ENCODE results near the gene C12orf56.
"Not testable (repeated sequence)": the region's sequence is repeated elsewhere in the genome, so short reads cannot be mapped to it uniquely, and the experiment has no call there.

C12orf56 gene

DNA sequence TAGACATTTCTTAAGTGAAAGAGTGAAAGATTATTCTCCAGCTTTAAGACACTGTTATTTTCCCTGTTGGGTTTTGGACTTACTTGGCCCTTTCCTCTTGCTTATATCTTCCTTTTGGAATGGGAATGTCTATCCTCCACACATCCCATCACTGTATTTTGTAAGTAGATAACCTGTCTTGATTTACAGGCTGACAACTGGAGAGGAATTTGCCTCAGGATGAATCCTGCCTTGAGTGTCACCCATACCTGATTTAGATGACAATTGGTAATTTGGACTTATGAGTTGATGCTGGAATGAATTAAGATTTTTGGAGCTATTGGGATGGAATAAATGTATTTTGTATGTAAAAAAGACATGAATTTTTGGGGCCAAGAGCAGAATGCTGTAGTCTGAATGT lies 94.3 kb downstream of the C12orf56 start:
- no peak for DNase-seq

DNA sequence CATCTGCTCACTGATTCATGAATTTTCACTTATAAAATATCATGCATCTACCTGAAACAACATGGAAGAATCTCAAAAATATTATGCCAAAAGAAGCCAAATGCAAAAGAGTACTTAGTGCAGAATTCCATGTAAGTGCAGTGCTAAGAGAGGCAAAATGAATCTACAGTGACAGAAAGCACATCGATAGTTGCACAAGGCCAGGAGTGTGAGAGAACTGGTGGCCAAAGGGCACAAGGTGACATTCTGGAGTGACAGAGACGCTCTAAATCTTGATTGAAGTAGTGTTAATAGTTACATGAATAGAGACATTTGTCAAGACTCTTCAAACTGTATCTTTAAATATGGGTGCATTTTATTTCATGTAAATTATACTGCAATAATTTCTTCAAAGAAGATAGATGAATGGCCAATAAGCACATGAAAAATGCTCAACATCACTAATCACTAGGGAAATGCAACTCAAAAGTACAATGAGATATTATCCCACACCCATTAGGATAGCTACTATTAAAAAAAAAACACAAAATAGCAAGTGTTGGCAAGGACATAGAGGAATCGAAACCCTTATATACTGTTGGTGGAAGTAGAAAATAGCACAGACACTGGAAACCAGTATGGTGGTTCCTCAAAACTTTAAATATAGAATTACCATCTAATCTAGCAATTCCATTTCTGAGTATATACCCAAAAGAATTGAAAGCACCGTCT lies 96.7 kb downstream of the C12orf56 start:
- DNase-seq = no peak

DNA sequence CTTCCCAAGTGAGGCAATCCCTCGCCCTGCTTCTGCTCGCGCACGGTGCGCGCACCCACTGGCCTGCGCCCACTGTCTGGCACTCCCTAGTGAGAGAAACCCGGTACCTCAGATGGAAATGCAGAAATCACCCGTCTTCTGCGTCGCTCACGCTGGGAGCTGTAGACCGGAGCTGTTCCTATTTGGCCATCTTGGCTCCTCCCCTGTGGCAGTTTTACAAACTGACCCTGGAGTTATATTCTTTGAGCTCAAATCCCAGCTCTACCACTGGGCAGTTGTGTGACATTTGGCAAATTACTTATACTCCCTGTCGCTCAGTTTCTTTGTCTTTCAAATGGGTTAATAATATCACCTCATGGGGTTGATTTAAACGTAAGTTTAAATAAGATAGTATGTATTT lies 97.4 kb downstream of the C12orf56 start:
- DNase-seq = not testable (repeated sequence)

DNA sequence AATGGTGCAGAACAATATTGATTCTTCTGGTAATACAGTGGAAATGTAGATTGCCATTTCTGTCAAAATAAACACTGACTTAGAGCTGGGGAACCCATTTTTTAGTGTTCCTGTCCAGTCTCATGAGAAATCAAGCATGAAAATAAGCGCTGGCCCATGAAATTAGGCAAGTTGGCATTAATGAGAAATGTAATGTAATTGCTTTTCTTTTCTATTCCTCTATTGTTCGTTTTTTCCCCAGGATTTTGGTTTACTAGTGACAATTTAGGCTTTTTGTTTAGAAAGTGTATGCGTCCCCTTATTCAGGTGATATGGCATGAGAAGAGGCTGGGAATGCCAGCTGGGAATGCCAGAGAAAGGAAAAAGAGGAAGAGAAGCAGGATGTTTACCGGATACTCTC lies 104.0 kb downstream of the C12orf56 start:
- DNase-seq = no peak

DNA sequence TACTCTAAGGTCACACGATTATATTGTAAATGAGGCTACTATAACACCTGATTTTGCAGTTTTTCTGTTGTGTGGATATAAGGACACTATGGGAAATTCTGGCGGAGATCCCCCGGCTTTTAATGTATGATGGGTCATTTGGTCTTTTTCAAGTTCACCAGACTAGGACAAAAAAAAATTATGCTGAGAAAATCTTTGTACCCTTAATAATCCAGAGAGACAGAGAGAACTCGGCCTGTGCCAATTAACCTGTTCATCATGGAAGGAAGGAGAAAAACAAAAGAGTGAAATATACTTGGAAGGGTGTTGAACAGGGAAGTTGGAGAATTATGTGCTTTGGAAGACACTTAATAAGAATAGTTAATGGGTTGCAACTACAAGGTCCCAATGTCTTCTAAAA lies 106.3 kb downstream of the C12orf56 start:
- no peak for DNase-seq

DNA sequence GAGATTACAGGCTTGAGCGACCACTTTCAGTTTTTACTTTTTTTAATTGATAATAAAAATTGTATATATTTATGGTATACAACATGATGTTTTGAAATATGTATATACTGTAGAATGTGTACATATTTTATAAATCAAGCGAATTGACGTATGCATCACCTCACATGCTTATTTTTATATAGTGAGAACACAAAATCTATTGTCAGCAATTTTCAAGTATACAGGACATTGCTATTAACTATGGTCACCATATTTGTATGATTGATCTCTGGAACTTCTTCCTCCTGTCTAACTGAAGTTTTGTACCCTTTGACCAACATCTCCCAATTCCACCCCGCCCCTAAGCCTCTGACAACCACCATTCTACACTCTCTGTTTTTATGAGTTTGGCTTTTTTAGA lies 112.1 kb downstream of the C12orf56 start:
- DNase-seq = no peak

DNA sequence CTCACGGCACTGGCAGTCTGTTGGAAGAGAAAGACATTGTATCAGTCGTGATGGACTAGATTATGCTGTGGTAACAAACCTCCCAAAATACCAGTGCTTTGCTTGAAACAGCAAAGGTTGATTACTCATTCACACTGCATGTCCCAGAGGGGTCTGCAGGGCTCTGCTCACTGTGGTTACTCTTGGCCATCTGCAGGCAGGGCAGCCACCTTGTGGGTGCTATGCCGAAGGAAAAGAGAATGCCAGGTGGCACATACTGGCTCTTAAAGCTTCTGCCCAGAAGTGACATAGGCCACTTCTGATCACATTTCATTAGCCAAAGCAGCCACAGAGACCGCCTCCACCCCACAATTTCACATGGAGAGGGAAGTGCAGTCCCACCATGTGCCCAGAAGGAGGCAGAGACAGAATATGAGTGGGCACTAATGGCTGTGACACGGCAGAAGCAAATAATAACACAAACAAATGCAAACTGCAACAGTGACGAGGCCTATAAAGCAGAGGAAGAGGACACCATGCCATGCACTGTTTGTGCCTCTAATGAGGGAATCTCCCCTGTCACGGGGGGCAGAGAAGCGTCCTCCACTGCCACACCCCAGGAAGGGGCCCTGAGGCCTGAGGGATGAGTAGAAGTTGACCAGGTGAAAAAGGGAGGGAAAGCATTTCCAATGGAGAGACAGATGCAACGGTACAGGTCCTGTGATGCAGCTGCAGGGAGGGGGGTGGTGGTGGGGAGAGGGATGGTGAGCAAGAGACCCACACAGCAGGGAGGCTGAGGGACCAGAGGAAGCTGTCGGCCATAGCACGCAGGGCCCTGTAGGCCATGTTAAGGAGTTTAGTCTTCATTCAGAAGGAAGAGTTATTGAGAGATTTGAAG lies 116.8 kb downstream of the C12orf56 start:
- no peak for DNase-seq

DNA sequence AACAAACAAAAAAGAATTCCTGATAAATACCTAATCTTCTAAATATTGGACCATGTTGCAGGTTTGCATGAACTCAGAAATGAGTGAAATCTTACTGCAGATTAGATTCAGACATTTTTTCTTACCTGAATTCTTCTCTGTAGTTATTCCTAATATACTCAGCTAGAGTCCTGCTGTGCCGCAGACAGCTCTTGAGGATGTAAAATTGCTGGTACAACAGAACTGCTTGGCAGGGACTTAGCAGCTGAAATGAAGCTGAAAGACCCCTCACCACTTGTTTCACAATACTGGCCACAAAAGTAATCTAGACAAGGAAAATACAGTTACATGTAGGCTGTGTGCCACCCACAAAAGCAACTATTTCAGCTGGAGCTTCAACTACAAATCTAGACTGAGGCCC lies 120.1 kb downstream of the C12orf56 start:
- no peak for DNase-seq

DNA sequence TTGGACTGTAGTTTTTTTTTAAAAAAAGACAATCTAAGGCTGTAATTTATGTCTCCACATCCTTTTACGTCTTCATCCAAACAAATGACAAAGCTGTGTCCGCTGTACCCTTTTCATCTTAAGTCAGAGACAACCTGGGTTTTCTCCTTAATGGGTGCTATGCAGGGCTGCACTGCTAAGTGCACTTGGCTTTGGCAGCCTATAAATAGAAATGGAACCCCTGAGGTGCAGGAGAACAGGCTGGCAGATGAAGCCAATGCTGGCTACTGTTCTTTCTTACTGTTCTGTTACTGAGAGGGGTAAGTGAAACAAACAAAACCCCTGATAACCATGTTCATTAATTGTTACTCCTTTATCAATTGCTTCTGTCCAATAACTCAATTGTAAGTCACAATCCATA lies 121.4 kb downstream of the C12orf56 start:
- no peak for DNase-seq

DNA sequence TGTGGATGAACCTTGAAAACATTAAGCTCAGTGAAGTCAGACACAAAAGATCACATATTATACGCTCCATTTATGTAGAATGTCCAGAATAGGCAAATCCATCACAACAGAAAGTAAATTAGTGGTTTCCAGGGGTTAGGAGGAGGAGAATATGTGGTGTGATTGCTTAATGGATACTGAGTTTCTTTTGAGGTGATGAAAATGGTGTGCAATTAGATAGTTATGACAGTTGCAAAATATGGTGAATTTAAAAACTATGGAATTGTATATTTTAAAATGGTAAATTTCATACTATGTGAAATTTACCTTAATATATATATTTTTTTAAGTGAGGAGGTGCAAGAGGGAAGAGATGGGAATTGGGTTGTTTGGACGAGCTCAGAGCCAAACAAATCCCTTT lies 122.1 kb downstream of the C12orf56 start:
- no peak for DNase-seq

DNA sequence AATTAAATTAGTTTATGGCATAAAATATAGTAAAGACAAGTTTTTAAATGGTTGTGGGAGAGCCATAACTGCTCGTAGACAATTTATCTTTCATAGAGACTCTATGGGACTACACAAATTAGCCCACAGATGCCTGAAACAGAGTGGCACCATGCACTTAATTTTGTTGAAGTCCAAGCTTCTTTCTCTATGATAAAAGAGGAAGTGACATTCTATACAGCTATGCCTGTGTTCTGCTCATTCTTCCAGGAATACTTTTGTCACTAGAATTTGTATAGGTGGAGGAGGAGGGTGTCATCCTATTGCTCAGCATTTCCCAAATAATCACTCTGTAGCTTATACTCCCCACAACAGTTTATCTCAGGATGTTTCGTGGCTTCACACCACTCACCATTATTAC lies 124.7 kb downstream of the C12orf56 start:
- no peak for DNase-seq

DNA sequence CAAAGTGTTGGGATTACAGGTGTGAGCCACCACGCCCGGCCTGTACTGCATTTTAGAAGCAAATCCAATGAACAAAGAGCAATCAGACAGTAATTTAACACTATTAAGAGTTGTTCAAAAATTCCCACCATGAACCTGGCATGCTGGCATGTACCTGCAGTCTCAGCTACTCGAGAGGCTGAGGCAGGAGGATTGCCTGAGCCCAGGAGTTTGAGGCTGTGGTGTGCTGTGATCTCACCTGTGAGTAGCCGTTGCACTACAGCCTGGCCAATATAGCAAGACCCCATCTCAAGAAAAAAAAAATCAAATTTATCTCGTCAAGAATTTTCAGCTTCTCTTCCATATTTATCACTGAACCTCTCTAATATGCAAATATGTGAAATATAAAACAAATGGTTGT lies 128.7 kb downstream of the C12orf56 start:
- DNase-seq = no peak

DNA sequence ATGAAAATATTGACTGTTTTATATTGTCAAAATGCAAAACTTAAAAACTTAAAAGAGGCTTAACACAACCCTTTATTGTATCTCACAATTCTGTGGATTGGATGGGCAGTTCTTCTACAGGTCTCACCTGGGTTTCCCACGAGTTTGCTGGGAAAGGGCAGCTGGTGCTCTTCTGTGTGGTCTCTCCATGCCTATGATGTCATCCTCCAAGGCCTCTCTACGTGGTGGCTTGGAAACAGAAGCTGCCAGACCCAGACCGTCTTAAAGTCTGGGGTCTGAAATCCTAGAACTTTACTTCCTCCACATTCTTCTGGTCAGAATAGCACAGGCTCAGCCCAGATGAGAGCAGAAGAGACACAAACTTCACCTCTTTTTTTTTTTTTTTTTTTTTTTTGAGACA lies 132.0 kb downstream of the C12orf56 start:
- DNase-seq = no peak

DNA sequence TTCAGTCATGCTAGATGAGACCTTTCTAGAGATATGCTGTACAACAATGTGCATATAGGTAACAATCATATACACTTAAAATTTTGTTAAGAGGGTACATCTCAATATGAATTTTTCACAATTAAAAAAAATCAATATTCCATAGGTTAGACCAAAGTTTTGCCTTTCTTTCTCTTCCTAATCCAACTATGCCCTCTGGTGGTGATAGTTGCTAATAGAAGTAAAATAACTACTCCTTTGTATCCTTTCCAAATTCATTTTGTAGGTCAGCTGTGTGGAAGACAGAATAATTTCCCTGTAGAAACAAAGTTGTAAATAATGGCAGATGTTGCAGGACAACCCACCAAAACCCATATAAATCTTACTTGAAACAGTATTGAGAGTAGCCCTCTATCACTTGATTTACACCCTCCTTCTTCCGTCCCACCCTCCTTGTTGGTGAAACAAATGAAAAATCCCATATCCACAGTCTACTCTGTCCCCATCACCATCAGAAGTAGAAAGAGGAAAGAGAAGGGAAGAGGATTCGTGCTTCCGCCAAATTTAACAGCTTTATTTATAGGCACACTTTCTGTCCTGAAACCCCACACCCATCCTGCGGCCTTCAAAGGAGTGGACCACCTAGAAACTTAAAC lies 134.3 kb downstream of the C12orf56 start:
- DNase-seq = no peak

DNA sequence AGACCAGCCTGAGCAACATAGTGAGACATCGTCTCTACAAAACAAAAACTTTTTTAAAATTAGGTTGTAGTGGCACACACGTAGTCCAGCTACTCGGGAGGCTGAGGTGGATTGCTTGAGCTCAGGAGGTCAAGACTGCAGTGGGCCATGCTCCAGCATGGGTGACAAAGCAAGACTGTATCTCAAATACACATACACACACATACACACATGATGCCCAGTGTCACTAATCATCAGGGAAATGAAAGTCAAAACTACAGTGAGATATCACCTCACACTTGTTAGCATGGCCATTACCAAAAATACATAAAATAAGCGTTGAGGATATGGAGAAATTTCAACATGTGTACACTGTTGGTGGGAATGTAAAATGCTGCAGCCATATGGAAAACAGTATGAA lies 135.3 kb downstream of the C12orf56 start:
- no peak for DNase-seq

DNA sequence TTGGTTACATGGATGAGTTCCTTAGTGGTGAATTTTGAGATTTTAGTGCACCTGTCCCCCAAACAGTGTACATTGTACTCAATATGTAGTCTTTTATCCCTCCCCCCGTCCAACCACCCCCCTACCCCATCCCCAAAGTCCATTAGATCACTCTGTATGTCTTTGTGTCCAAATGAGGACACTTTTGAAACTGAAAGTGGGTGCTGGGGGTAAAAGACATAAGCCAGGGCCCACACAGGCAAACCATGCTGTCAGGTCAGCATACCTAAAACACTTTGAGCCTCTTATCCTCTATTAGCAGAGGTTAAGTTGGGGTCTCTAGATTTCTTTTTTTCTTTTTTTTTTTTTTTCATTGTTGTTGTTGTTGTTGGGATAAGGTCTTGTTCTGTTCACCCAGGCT lies 137.2 kb downstream of the C12orf56 start:
- no peak for DNase-seq

DNA sequence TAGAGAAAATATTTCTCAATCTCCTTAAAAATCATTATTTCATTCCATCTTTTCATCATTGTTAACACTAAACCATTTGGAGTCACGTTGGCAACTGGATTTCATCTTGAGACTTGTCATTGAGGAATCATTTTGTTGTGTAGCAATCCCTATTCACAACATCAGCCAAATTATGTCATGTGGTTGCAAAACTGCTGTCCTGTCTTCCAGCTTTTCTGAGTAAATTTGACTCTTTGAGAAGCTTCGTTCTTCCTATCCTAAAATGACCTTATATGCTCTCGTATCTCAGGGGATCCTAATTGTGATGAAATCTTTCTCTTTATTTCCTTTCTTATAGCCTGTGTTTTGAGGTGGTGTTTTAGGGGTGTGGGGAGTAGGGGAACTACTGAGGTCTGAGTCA lies 137.9 kb downstream of the C12orf56 start:
- DNase-seq = no peak

DNA sequence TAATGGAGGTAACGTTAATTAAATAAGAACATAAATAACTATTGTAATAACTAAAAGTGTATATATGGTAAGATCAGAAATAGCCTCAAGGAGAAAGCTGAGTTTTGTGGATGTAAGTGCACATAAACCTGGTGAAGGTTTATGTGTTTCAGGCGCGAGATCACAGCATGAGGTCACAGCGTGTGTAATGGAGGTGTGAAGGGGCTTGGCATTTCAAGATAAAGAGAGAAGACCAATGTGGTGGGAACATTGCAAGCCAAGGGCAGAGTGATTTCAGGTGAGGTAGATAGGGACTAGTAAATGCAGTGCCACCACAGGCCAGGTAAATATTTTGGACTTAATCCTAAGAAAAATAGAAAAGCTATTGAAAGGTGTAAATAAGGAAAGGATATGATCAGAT lies 146.7 kb downstream of the C12orf56 start:
- no peak for DNase-seq

DNA sequence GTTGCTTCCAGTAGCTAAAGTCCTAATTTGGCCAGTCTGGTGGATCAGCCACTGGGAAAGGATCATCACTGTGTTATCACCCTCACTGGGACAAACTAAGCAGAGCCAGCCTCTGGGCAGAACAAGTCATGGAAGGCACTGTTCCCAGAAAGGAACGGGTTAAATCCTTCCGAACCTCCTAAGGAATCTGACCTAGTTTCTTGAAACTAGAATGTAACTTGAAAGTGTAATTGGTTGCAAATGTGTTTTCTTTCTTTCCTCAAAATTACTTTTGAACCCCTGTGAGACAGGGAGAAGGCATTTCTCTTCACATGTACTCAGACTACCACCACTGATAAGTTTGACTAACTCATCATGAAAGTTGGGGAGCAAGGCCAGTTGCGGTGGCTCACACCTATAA lies 149.8 kb downstream of the C12orf56 start:
- DNase-seq = no peak

DNA sequence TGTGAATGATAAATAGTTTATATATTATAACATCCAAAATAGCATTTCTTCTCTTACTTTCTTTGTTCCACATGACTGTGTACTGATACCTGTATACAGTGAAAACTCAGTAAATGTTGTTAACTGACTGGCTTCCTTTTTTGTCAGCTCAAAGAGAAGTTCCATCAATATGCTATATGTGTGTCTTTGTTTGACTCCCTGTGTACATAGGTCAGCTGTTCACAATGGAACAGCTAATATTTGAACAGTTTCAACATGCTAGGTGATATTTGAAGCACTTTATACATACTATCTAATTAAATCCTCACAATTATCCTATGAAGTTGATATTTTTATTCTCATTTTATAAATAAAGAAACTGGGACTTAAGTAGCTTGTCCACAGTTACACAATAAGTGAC lies 153.2 kb downstream of the C12orf56 start:
- DNase-seq = no peak

DNA sequence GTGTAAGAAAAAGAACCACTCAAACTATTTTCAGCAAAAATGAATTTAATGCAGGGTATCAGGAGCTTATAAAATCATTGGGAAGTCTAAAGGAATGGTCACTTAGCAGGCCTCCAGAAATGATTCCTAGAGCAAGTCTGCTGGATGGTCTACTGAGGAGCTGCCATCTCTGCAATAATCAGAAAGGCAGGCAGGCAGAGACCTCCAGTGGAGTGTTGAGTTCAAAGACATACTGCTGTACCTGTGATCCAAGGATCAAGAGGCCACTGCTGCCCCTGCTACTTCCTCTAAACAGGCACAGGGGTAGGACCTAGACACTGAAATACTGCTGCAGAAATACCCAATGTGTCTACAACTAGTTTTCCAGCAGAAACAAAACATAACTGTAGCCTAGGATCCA lies 154.0 kb downstream of the C12orf56 start:
- DNase-seq = no peak

DNA sequence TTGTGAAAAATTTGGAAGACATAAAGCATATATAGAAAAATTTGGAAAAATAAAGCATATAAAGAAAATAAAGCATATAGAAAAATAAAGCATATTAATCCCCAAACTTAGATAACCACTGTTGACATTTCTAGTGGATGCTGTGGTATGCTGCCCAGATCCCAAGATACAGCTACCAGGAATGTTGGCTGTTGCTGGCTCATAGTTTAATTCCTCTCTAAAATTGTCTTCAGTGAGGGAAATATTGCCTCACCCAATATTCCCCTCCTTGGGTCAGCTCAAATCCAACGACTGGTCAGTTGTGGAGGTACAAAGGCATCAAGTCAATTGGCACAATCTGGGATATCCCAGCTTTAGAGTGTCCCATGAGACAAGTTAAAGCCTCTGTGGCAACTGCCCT lies 158.4 kb downstream of the C12orf56 start:
- DNase-seq = no peak

DNA sequence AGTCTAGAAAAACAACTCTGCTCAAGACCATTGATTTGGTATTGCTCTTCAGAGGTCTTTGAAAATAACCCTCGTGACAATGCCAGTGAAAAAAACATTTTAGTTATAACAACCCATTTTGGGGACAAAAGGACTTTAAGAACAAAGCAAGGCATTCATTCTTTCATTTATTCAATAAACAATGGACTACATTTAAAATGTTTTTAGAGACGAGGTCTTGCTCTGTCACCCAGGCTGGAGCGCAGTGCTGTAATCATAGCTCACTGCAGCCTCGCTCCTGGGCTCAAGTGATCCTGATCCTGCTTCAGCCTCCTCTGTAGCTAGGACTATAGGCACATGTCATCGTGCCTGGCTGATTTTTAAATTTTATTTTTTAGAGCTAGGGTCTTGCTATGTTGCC lies 160.8 kb downstream of the C12orf56 start:
- DNase-seq = no peak

DNA sequence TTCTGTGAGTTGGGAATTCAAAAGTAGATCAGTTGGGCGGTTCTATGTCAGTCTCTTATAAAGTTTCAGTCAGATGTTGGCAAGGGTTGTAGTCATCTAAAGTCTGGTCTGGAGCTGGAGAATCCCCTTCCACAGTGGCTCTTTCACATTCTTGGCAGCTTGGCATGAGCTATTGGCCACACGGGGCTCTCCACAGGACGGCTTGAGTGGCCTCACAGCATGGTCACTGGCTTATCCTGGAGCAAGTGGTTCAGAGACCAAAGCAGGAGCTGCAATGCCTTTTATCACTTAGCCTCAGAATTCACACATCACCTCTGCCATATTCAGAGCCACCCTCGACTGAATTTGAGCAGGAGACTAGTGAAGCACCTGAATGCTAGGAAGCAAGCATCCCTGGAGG lies 161.3 kb downstream of the C12orf56 start:
- DNase-seq = no peak

All from T-helper 9 cell (primary cell).